Measurements from ENCODE around the gene CCKAR. TPM values are rescaled to one million over a fixed set of nuclear protein-coding genes. Genes with fewer than 3 reads are reported as not detected.

CCKAR gene
- total and polyA plus RNA-seq, 11 donors = 0.20 TPM; not detected in 10

- H3K36me3 ChIP-seq = peaks cover 0 to 81% (median 53%) of the 10 kb centered on the region in 9 donors
Measured at GRCh38 chr4:26433556-26433955, 56.7 kb downstream of the CCKAR start.

DNA sequence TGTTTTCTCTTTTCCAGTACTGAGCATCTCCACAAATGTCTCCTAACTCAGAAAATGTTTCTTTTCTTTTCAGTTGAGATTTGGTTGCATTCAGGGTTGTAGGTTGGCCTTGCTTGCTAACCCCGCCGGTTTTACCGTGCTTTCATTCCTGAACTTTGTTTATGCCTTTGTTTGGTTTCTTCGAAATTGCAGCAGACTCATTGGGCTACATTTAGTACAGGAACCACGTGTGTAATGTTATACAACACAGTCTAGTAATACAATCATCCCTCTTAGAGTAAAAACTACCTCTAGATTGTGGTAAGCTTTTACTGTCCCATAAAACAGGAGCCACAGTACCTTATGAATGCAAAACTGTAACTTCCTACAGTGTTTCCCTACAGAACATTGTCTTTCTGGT lies 57.9 kb downstream of the CCKAR start:
- peaks cover 0 to 80% (median 64%) of the 10 kb centered on the region in 9 donors for H3K36me3 ChIP-seq
- no peak overlapping the region for H3K27ac ChIP-seq
- no peak for TF ChIP-seq CTCF (IDR thresholded peaks at IDR 0.05)
- no peak for TF ChIP-seq POLR2A (IDR thresholded peaks at IDR 0.05)
- no peaks in the 10 kb centered on the region for H3K27me3 ChIP-seq
- H3K4me3 ChIP-seq = no peak overlapping the region
- ATAC-seq (no peak), DNase-seq (no peak)
- H3K9me3 ChIP-seq = no peaks in the 10 kb centered on the region
- 72 to 85% (median 79%) methylated on average over 5 of the region's 5 CpGs for WGBS, 4 donors
- peaks cover 0 to 11% (median 0%) of the 10 kb centered on the region in 12 donors for H3K4me1 ChIP-seq
- intact Hi-C loops (cut with DNase I) = no loop called here

More at GRCh38 chr4:26433556-26433955, 56.7 kb downstream of the CCKAR start:
- intact Hi-C loops (cut with DNase I) = no loop called here
- no peaks in the 10 kb centered on the region for H3K27me3 ChIP-seq
- H3K4me3 ChIP-seq = no peak overlapping the region
- peaks cover 0 to 11% (median 0%) of the 10 kb centered on the region in 12 donors for H3K4me1 ChIP-seq
- H3K9me3 ChIP-seq = no peaks in the 10 kb centered on the region
- TF ChIP-seq CTCF (IDR thresholded peaks at IDR 0.05) (no peak), POLR2A (IDR thresholded peaks at IDR 0.05) (no peak)
- ATAC-seq = no peak
- H3K27ac ChIP-seq = no peak overlapping the region
- DNase-seq = no peak
- 89 to 96% (median 93%) methylated on average over 1 of the region's 1 CpG for WGBS, 4 donors

- Histone ChIP-seq H3K9me3 (no peaks in the 10 kb centered on the region), H3K36me3 (peaks cover 0 to 80% (median 68%) of the 10 kb centered on the region in 9 donors), H3K27me3 (no peaks in the 10 kb centered on the region), H3K27ac (no peak overlapping the region), H3K4me3 (no peak overlapping the region), H3K4me1 (peaks cover 0 to 11% (median 0%) of the 10 kb centered on the region in 12 donors)
- TF ChIP-seq CTCF (IDR thresholded peaks at IDR 0.05) (no peak), POLR2A (IDR thresholded peaks at IDR 0.05) (no peak)
- ATAC-seq (no peak), DNase-seq (no peak)
- intact Hi-C loops (cut with DNase I) = no loop called here
- WGBS, 4 donors = 64 to 98% (median 96%) methylated on average over 2 of the region's 2 CpGs
Measured at GRCh38 chr4:26431461-26432180, 58.7 kb downstream of the CCKAR start.

Other genes starting within 250 kb of the CCKAR start
- 10 to 100 TPM; 29.7 to 84.3 (median 38.0) TPM for gene RBPJ, start 169.5 kb downstream of the CCKAR start, total RNA-seq
- gene RBPJ, start 169.5 kb downstream of the CCKAR start, polyA plus RNA-seq = 10 to 100 TPM; 21.9 to 27.7 TPM
- 10 to 100 TPM in 3 of 9 donors, 1 to 10 TPM in 6; 6.4 to 10.9 (median 9.2) TPM for gene TBC1D19, start 93.6 kb upstream of the CCKAR start, total RNA-seq
- 1 to 10 TPM; 1.7 to 9.2 TPM for gene TBC1D19, start 93.6 kb upstream of the CCKAR start, polyA plus RNA-seq

All from heart left ventricle (tissue), 16 donors.